Measurements from ENCODE around the gene NXPH1. TPM values are rescaled to one million over a fixed set of nuclear protein-coding genes. Genes with fewer than 3 reads are reported as not detected.

Gene NXPH1
- total RNA-seq, 3 donors from 2014 or later: 0.29 TPM; not detected in 2

DNA sequence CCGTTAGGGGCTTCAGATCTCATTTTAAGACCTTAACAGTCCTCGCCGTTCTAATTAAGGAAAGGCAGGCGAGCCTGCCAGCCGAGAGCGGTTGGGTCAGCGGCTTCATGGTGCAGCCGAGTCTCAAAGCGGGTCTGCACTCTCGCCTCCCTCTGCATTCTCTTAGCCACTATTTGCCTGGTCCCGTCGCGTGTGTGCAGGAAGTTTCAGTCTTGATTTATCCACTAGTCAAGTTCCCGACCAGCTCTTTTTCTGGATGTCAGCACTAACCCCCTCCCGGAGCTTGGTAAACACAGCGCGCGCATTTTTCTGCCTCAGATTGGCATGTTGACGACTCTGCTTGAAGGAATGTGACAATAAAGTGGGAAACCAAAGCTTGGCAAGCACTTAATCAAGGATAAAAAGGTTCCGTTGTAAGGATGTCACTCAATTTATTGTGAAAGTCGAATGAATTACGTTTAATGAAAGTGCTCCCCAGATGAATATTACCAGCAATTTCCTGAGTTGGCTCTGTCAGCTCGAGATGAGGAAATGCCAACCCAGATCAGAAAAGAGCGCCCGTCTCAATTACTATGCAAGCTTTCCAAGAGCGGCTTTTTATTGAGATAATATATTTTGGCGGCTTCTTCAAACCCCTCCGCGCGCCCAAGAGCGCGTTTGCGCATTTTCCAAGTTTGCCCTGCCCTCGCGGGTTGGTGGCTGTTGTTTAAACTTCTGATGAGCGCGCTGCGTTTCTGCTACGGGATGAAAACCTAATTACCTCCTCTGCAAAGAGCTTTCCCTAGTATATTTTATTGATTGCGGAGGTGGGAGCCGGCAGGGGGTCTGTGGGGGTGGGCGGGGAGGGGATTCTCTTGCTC, 7.9 kb downstream of the NXPH1 start:
- H3K27ac ChIP-seq: no peak overlapping the region
- no peaks in the 10 kb centered on the region for H3K36me3 ChIP-seq
- H3K4me1 ChIP-seq: no peaks in the 10 kb centered on the region
- no peak for DNase-seq (ENCODE audit: low spot score in 2 of 2)
- intact Hi-C loops (cut with DNase I; ENCODE audit: low total_unique reads): no loop called here
- H3K9me3 ChIP-seq: peaks cover 0 to 5% of the 10 kb centered on the region in 2 donors
- H3K27me3 ChIP-seq: peaks cover 5 to 82% of the 10 kb centered on the region in 2 donors
- H3K4me3 ChIP-seq: no peak overlapping the region
- TF ChIP-seq, protein P1, sequence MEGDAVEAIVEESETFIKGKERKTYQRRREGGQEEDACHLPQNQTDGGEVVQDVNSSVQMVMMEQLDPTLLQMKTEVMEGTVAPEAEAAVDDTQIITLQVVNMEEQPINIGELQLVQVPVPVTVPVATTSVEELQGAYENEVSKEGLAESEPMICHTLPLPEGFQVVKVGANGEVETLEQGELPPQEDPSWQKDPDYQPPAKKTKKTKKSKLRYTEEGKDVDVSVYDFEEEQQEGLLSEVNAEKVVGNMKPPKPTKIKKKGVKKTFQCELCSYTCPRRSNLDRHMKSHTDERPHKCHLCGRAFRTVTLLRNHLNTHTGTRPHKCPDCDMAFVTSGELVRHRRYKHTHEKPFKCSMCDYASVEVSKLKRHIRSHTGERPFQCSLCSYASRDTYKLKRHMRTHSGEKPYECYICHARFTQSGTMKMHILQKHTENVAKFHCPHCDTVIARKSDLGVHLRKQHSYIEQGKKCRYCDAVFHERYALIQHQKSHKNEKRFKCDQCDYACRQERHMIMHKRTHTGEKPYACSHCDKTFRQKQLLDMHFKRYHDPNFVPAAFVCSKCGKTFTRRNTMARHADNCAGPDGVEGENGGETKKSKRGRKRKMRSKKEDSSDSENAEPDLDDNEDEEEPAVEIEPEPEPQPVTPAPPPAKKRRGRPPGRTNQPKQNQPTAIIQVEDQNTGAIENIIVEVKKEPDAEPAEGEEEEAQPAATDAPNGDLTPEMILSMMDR (IDR thresholded peaks at IDR 0.05): no peak
- TF ChIP-seq POLR2AphosphoS5 (IDR thresholded peaks at IDR 0.05) (no peak), POLR2A (IDR thresholded peaks at IDR 0.05) (no peak)

DNA sequence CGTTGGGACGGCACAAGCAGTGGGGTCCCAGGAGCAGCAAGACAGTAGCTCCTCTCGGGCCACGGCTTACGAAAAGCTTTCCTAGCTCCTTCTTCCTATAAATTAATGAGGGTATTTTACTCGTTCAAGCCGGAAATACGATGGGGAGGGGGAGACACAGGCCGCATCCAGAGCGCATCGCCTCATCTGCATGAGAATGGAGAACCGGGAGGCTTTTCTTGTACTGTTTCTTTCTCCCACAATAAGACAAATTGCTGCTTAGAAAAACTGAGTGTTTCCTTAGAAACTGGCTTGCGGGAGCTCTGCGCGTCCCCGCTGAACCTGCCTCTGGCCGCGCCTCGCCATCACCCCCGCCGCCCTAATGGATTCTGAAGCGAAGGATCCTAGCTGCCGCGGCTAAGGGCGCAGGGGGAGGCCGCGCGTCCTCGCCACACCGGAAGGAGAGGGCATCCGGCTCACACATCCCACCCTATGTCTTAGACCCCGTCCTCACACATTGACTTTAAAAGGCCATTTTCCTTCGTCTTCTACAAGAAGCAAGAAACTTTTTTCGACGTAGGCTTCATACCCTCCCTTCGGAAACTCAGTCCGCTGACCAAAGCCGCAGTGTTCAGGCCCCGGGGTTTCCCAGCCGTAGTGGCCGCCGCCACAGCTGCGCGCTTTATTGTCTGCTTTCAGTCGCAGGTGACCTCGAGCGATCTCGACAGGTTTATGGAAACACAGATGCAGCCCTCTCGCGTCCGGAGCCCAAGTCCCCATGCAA, 8.8 kb downstream of the NXPH1 start:
- peaks cover 0 to 5% of the 10 kb centered on the region in 2 donors for H3K9me3 ChIP-seq
- H3K4me3 ChIP-seq: peak overlapping the region in 1 of 3 donors; percentile 28
- H3K27ac ChIP-seq: no peak overlapping the region
- no peaks in the 10 kb centered on the region for H3K36me3 ChIP-seq
- intact Hi-C loops (cut with DNase I; ENCODE audit: low total_unique reads): no loop called here
- H3K4me1 ChIP-seq: no peaks in the 10 kb centered on the region
- DNase-seq (ENCODE audit: low spot score in 2 of 2): no peak
- TF ChIP-seq POLR2A (IDR thresholded peaks at IDR 0.05): no peak
- TF ChIP-seq, protein P1 (IDR thresholded peaks at IDR 0.05): no peak
- no peak for TF ChIP-seq POLR2AphosphoS5 (IDR thresholded peaks at IDR 0.05)
- H3K27me3 ChIP-seq: peaks cover 5 to 73% of the 10 kb centered on the region in 2 donors

DNA sequence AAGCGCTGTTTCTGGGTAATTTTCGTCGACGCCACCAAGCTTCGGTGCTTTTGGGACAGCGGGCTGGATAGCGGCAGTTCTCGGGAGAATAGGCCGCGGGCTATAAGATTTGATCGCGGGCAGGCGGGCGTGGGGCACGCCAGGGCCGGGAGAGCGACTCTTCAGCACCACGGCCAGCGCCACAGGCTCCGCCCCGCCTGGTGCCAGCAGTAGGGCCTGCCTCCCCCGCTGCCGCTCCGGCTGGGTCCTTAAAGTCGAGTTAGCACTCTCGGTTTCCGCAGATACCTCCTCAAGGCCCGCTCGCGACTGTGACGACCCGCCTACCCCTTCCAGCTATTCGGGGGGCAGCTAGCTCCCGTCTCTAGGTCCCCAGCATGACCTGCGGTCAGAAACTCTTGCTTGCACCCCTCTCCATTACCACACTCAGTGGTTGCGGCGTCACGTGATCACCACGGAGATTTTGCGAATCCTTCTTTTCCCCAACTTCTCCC, 9.4 kb downstream of the NXPH1 start:
- peaks cover 0 to 5% of the 10 kb centered on the region in 2 donors for H3K9me3 ChIP-seq
- peak overlapping the region in 1 of 3 donors; percentile 28 for H3K4me3 ChIP-seq
- TF ChIP-seq, protein P1 (IDR thresholded peaks at IDR 0.05): no peak
- TF ChIP-seq POLR2A (IDR thresholded peaks at IDR 0.05) (no peak), POLR2AphosphoS5 (IDR thresholded peaks at IDR 0.05) (no peak)
- no peaks in the 10 kb centered on the region for H3K36me3 ChIP-seq
- H3K4me1 ChIP-seq: no peaks in the 10 kb centered on the region
- H3K27me3 ChIP-seq: peaks cover 5 to 69% of the 10 kb centered on the region in 2 donors
- intact Hi-C loops (cut with DNase I; ENCODE audit: low total_unique reads): no loop called here
- H3K27ac ChIP-seq: no peak overlapping the region
- DNase-seq (ENCODE audit: low spot score in 2 of 2): no peak

DNA sequence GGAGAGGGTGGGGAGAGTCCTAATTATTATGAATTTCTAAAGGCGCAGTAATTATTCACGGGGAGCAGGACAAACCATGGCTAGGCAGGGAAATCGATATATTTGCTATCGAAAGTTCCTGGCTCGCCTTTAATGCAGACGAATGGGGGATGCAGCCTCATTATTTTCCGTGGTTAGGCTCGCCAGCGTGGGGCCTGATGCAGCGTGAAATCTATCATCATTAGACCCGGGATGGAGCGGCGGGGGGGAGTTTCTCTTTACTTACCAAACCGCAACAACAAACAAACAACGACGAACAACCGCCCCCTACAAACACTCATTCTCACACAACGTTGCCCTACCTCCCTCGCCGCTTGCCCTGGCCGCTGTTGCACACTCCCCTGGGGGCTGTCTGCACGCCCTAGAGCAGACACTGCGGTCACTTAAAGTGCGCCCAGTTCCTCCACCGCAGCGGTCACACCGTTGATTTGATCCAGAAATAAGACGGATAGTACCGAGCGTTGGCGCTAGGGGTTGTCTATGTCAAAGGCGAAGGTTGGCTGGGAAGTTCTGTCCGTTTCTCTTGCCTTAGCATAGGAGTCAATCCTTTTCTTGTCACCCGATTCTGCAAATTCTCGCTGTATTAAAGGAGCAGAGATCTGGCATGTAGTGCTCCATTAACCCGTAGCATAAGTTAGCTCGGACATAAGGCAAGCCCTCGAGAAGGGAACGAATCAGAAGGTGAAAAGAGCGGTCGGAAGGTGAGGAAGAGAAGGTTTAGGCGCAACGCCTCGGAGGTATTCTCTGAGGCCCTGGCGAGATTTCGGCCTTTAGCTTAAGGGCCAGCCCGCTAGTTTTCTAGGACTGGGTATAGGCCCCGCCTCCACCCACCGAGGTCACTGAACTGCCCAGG, 10.4 kb downstream of the NXPH1 start:
- no peaks in the 10 kb centered on the region for H3K36me3 ChIP-seq
- intact Hi-C loops (cut with DNase I; ENCODE audit: low total_unique reads): no loop called here
- TF ChIP-seq POLR2A (IDR thresholded peaks at IDR 0.05): no peak
- TF ChIP-seq, protein P1 (IDR thresholded peaks at IDR 0.05): no peak
- no peak for TF ChIP-seq POLR2AphosphoS5 (IDR thresholded peaks at IDR 0.05)
- H3K27ac ChIP-seq: no peak overlapping the region
- no peak for DNase-seq (ENCODE audit: low spot score in 2 of 2)
- H3K9me3 ChIP-seq: peaks cover 0 to 5% of the 10 kb centered on the region in 2 donors
- H3K4me1 ChIP-seq: no peaks in the 10 kb centered on the region
- peaks cover 5 to 59% of the 10 kb centered on the region in 2 donors for H3K27me3 ChIP-seq
- H3K4me3 ChIP-seq: peak overlapping the region in 1 of 3 donors; percentile 13
